Naive thymus-derived CD4-positive, alpha-beta T cell (primary cell): Measurements from ENCODE around the gene BCAN. TPM values are rescaled to one million over a fixed set of nuclear protein-coding genes. Genes with fewer than 3 reads are reported as not detected.

Source experiments
- ATAC-seq: fragments of 150-1000 bp; cut with Tn5 transposase; 2 replicates; pipeline ENCODE4 v1.10.0; 2021; ENCODE audit warnings: mild to moderate bottlenecking, moderate library complexity
- CTCF ChIA-PET: fragments of 350-600 bp; sonication (Branson Sonifier 250); formaldehyde crosslinking; loops from one replicate; lab custom pipeline; 2021; ENCODE audit warnings: antibody characterized with exemption; lab: Charles Lee
- POLR2A ChIA-PET: fragments of 350-600 bp; sonication (Branson Sonifier 250); formaldehyde crosslinking; loops from one replicate; lab custom pipeline; 2021; ENCODE audit warnings: antibody characterized with exemption, inconsistent platforms; lab: Charles Lee
- DNase-seq, 9 donors: peaks; one replicate each; pipeline versions ENCODE4 v3.0.0 to v3.0.0-alpha.2; 2020 to 2022; ENCODE audit warnings: mixed read lengths in 1 of 9
- H3K27ac ChIP-seq: one replicate; pipeline ENCODE4 v1.7.0; 2013; ENCODE audit warnings: mild to moderate bottlenecking, low read depth, low read length, moderate library complexity
- H3K27me3 ChIP-seq, 2 donors: one replicate each; pipeline ENCODE4 v1.7.0; 2013; ENCODE audit warnings: low read length in 2 of 2, mild to moderate bottlenecking in 2 of 2, moderate library complexity in 2 of 2; ENCODE audit not compliant: control insufficient read depth in 2 of 2, insufficient read depth in 2 of 2
- H3K36me3 ChIP-seq, 3 experiments: 1 replicate in 2 of 3; 2 replicates in 1 of 3; pipeline ENCODE4 v1.7.0; 2013; ENCODE audit warnings: low read length in 3 of 3, mild to moderate bottlenecking in 3 of 3, moderate library complexity in 1 of 3; ENCODE audit not compliant: insufficient read depth in 3 of 3, control insufficient read depth in 2 of 3
- H3K4me1 ChIP-seq, 2 donors: one replicate each; pipeline ENCODE4 v1.7.0; 2013; ENCODE audit warnings: low read length in 2 of 2, mild to moderate bottlenecking in 2 of 2, moderate library complexity in 1 of 2; ENCODE audit not compliant: control insufficient read depth in 2 of 2, insufficient read depth in 2 of 2
- H3K4me3 ChIP-seq: 2 replicates; pipeline ENCODE4 v1.7.0; 2013; ENCODE audit warnings: mild to moderate bottlenecking, low read length
- H3K9me3 ChIP-seq, 3 experiments: 1 replicate in 2 of 3; 2 replicates in 1 of 3; pipeline ENCODE4 v1.7.0; 2013; ENCODE audit warnings: low read length in 3 of 3; ENCODE audit not compliant: control insufficient read depth in 2 of 3
- H3K27ac Mint-ChIP-seq, 9 donors: one replicate each; pipeline ENCODE4 v1.8.0; 2020 to 2022; ENCODE audit warnings: mixed read lengths in 9 of 9, mild to moderate bottlenecking in 8 of 9, moderate library complexity in 5 of 9, inconsistent platforms in 2 of 9
- H3K27me3 Mint-ChIP-seq, 5 donors: one replicate each; pipeline ENCODE4 v1.8.0; 2021 to 2022; ENCODE audit warnings: mixed read lengths in 5 of 5, mild to moderate bottlenecking in 1 of 5
- H3K36me3 Mint-ChIP-seq, 5 donors: one replicate each; pipeline ENCODE4 v1.8.0; 2020 to 2022; ENCODE audit warnings: mixed read lengths in 5 of 5, mild to moderate bottlenecking in 3 of 5, inconsistent platforms in 1 of 5
- H3K4me1 Mint-ChIP-seq, 7 donors: one replicate each; pipeline ENCODE4 v1.8.0; 2020 to 2022; ENCODE audit warnings: mixed read lengths in 7 of 7, mild to moderate bottlenecking in 3 of 7, inconsistent platforms in 1 of 7
- H3K4me3 Mint-ChIP-seq, 10 donors: one replicate each; pipeline ENCODE4 v1.8.0; 2020 to 2022; ENCODE audit warnings: mild to moderate bottlenecking in 10 of 10, mixed read lengths in 10 of 10, moderate library complexity in 6 of 10, inconsistent platforms in 2 of 10
- H3K9me3 Mint-ChIP-seq, 11 donors: one replicate each; pipeline ENCODE4 v1.8.0; 2020 to 2022; ENCODE audit warnings: mixed read lengths in 11 of 11, mild to moderate bottlenecking in 4 of 11, inconsistent platforms in 1 of 11, moderate library complexity in 1 of 11
- intact Hi-C, 2 donors: fragments of 100-400 bp; cut with micrococcal nuclease; formaldehyde crosslinking; loops; one replicate each; pipeline ENCODE4 v1.15.1; 2023
- polyA plus RNA-seq, 2 donors: library from polyadenylated mRNA; unstranded; fragments of 300-500 nt; fragmentation: Illumina TruSeq; gene quantifications; one replicate each; pipeline ENCODE4 v1.2.3, GENCODE V29; 2021
- total RNA-seq, 6 experiments: library from RNA in 5 of 6; stranded (reverse) in 5 of 6; gene quantifications; 1 replicate in 5 of 6; 2 replicates in 1 of 6; pipeline ENCODE4 v1.2.3 and lab custom pipeline; 2021 to 2026

BCAN gene, protein sequence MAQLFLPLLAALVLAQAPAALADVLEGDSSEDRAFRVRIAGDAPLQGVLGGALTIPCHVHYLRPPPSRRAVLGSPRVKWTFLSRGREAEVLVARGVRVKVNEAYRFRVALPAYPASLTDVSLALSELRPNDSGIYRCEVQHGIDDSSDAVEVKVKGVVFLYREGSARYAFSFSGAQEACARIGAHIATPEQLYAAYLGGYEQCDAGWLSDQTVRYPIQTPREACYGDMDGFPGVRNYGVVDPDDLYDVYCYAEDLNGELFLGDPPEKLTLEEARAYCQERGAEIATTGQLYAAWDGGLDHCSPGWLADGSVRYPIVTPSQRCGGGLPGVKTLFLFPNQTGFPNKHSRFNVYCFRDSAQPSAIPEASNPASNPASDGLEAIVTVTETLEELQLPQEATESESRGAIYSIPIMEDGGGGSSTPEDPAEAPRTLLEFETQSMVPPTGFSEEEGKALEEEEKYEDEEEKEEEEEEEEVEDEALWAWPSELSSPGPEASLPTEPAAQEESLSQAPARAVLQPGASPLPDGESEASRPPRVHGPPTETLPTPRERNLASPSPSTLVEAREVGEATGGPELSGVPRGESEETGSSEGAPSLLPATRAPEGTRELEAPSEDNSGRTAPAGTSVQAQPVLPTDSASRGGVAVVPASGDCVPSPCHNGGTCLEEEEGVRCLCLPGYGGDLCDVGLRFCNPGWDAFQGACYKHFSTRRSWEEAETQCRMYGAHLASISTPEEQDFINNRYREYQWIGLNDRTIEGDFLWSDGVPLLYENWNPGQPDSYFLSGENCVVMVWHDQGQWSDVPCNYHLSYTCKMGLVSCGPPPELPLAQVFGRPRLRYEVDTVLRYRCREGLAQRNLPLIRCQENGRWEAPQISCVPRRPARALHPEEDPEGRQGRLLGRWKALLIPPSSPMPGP
- not detected for total RNA-seq
- not detected for polyA plus RNA-seq
- not detected for total RNA-seq (lab: John Stamatoyannopoulos, UW)

GRCh38 chr1:156641761-156642264 lies at the start of gene BCAN:
Gene BCAN (plus strand): TSS chr1:156642117. CDS start chr1:156646055, 3,938 bp downstream.
- Mint-ChIP-seq H3K36me3 (no peaks in the 10 kb centered on the region), H3K4me1 (peaks cover 24 to 40% (median 29%) of the 10 kb centered on the region in 7 donors), H3K9me3 (peaks cover 0 to 3% (median 0%) of the 10 kb centered on the region in 11 donors), H3K27ac (no peak within 1 kb of the TSS), H3K4me3 (peak within 1 kb of the TSS; percentile 63 to 82 (median 74)), H3K27me3 (peaks cover 78 to 89% (median 80%) of the 10 kb centered on the region in 5 donors)
- no peak for DNase-seq
- H3K27ac ChIP-seq = no peak within 1 kb of the TSS
- ATAC-seq = peak; percentile 31
- no peaks in the 10 kb centered on the region for H3K9me3 ChIP-seq
- peaks cover 18 to 22% of the 10 kb centered on the region in 2 donors for H3K27me3 ChIP-seq
- no peaks in the 10 kb centered on the region for H3K36me3 ChIP-seq
- CTCF ChIA-PET = interaction anchor here (0.6 kb wide), 1 partner anchor 281 kb away, joined by 3 read pairs; no protein-coding TSS in a partner anchor
- H3K4me1 ChIP-seq = peaks cover 0 to 26% of the 10 kb centered on the region in 2 donors
- intact Hi-C loops = loop anchor here (2.0 kb wide), 1 partner anchor 15 kb away; no protein-coding TSS in a partner anchor
- H3K4me3 ChIP-seq = no peak within 1 kb of the TSS
- POLR2A ChIA-PET = interaction anchor here (0.6 to 1.1 kb wide), 3 partner anchors 15 to 66 kb away, joined by 3 to 4 read pairs (median 4); no protein-coding TSS in a partner anchor

GRCh38 chr1:156592158-156592909 lies 49.6 kb upstream of the BCAN start:
- H3K36me3 ChIP-seq = peaks cover 0 to 38% (median 3%) of the 10 kb centered on the region in 3 experiments
- ATAC-seq (no peak), DNase-seq (no peak)
- H3K9me3 ChIP-seq = no peaks in the 10 kb centered on the region
- H3K9me3 Mint-ChIP-seq = no peaks in the 10 kb centered on the region
- intact Hi-C loops = no loop called here
- peak overlapping the region; percentile 89 for H3K27ac ChIP-seq
- peaks cover 8 to 12% of the 10 kb centered on the region in 2 donors for H3K4me1 ChIP-seq
- no peaks in the 10 kb centered on the region for H3K27me3 ChIP-seq
- peak overlapping the region; percentile 66 to 97 (median 81) for H3K27ac Mint-ChIP-seq
- ChIA-PET CTCF (interaction anchor here (0.6 to 1.9 kb wide), 9 partner anchors 10 to 268 kb away, joined by 3 to 12 read pairs (median 4); partner anchors contain the start of gene NTRK1), POLR2A (interaction anchor here (0.7 to 4.2 kb wide), 16 partner anchors 10 to 135 kb away, joined by 3 to 58 read pairs (median 4); partner anchors contain the start of genes GPATCH4 and MEF2D)
- peaks cover 16 to 32% (median 28%) of the 10 kb centered on the region in 7 donors for H3K4me1 Mint-ChIP-seq
- H3K36me3 Mint-ChIP-seq = peaks cover 3 to 11% (median 8%) of the 10 kb centered on the region in 5 donors
- peak overlapping the region; percentile 76 to 93 (median 87) for H3K4me3 Mint-ChIP-seq
- H3K27me3 Mint-ChIP-seq = no peaks in the 10 kb centered on the region
- peak overlapping the region; percentile 69 for H3K4me3 ChIP-seq

GRCh38 chr1:156592910-156593660 lies 48.8 kb upstream of the BCAN start:
- Mint-ChIP-seq H3K36me3 (peaks cover 3 to 13% (median 8%) of the 10 kb centered on the region in 5 donors), H3K4me3 (peak overlapping the region; percentile 76 to 93 (median 87)), H3K9me3 (no peaks in the 10 kb centered on the region), H3K27ac (peak overlapping the region; percentile 21 to 97 (median 81)), H3K4me1 (peaks cover 16 to 32% (median 28%) of the 10 kb centered on the region in 7 donors), H3K27me3 (no peaks in the 10 kb centered on the region)
- no peak for ATAC-seq
- peaks cover 0 to 45% (median 3%) of the 10 kb centered on the region in 3 experiments for H3K36me3 ChIP-seq
- H3K27ac ChIP-seq = peak overlapping the region; percentile 89
- no peaks in the 10 kb centered on the region for H3K9me3 ChIP-seq
- intact Hi-C loops = no loop called here
- peaks cover 8 to 12% of the 10 kb centered on the region in 2 donors for H3K4me1 ChIP-seq
- no peaks in the 10 kb centered on the region for H3K27me3 ChIP-seq
- ChIA-PET POLR2A (interaction anchor here (0.6 to 4.2 kb wide), 7 partner anchors 10 to 194 kb away, joined by 3 to 58 read pairs (median 6); partner anchors contain the start of genes GPATCH4 and MEF2D), CTCF (interaction anchor here (0.6 to 1.6 kb wide), 4 partner anchors 10 to 123 kb away, joined by 3 to 5 read pairs (median 4); no protein-coding TSS in a partner anchor)
- no peak overlapping the region for H3K4me3 ChIP-seq
- no peak for DNase-seq

GRCh38 chr1:156593661-156593989 lies 48.3 kb upstream of the BCAN start:
- Mint-ChIP-seq H3K4me3 (peak overlapping the region in 1 of 10 donors; percentile 51), H3K36me3 (peaks cover 3 to 16% (median 8%) of the 10 kb centered on the region in 5 donors), H3K9me3 (no peaks in the 10 kb centered on the region), H3K27me3 (no peaks in the 10 kb centered on the region), H3K27ac (peak overlapping the region in 3 of 9 donors; percentile 20 to 97 (median 86)), H3K4me1 (peaks cover 17 to 32% (median 28%) of the 10 kb centered on the region in 7 donors)
- ChIA-PET POLR2A (interaction anchor here (0.6 to 4.2 kb wide), 5 partner anchors 9 to 195 kb away, joined by 3 to 58 read pairs (median 3); partner anchors contain the start of genes GPATCH4 and MEF2D), CTCF (interaction anchor here (0.6 to 1.6 kb wide), 4 partner anchors 10 to 124 kb away, joined by 3 to 5 read pairs (median 4); no protein-coding TSS in a partner anchor)
- Histone ChIP-seq H3K27me3 (no peaks in the 10 kb centered on the region), H3K4me1 (peaks cover 8 to 12% of the 10 kb centered on the region in 2 donors), H3K4me3 (no peak overlapping the region), H3K36me3 (peaks cover 0 to 51% (median 3%) of the 10 kb centered on the region in 3 experiments), H3K27ac (peak overlapping the region; percentile 24), H3K9me3 (no peaks in the 10 kb centered on the region)
- no peak for DNase-seq
- no peak for ATAC-seq
- intact Hi-C loops = no loop called here

DNA sequence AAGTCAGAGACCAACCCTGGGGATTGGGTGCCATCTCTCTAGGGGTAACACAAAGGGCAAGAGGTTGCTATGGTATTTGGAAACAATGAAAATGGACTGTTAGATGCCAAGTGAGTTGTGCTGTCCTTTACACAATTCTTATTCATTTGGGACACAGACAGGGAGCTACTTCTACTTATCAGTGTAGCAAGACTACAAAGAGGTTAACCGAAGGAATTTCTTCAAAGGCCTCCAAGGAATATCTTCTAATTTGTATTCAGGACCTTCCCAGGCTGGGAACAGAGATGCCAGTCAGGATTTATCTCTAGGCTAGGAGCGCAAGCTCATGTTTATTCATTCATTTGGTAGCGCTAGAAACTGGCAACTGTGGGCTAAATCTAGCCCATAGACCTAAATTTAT lies 47.7 kb upstream of the BCAN start:
- H3K4me1 ChIP-seq = peaks cover 8 to 12% of the 10 kb centered on the region in 2 donors
- Mint-ChIP-seq H3K27me3 (no peaks in the 10 kb centered on the region), H3K4me1 (peaks cover 17 to 33% (median 29%) of the 10 kb centered on the region in 7 donors), H3K9me3 (no peaks in the 10 kb centered on the region), H3K36me3 (peaks cover 3 to 16% (median 8%) of the 10 kb centered on the region in 5 donors), H3K27ac (peak overlapping the region in 4 of 9 donors; percentile 9 to 57 (median 27)), H3K4me3 (peak overlapping the region in 1 of 10 donors; percentile 51)
- H3K27me3 ChIP-seq = no peaks in the 10 kb centered on the region
- no peak overlapping the region for H3K4me3 ChIP-seq
- H3K27ac ChIP-seq = peak overlapping the region; percentile 24
- DNase-seq = no peak
- peaks cover 0 to 56% (median 3%) of the 10 kb centered on the region in 3 experiments for H3K36me3 ChIP-seq
- no peaks in the 10 kb centered on the region for H3K9me3 ChIP-seq
- ChIA-PET CTCF (interaction anchor here (0.6 to 1.6 kb wide), 3 partner anchors 8 to 12 kb away, joined by 3 to 5 read pairs (median 3); no protein-coding TSS in a partner anchor), POLR2A (interaction anchor here (0.6 to 4.2 kb wide), 4 partner anchors 9 to 136 kb away, joined by 3 to 58 read pairs (median 5); partner anchors contain the start of genes GPATCH4 and MEF2D)
- intact Hi-C loops = no loop called here
- ATAC-seq = no peak
